ENCODE data around the gene CDC27.

GRCh38 chr17:47072886-47073285 is 116.2 kb downstream of the CDC27 start:
- TF ChIP-seq YY1 (IDR thresholded peaks at IDR 0.05; ENCODE audit: low read depth) (no peak), REST (IDR thresholded peaks at IDR 0.05; ENCODE audit: low read depth) (no peak), TAF1 (IDR thresholded peaks at IDR 0.05; ENCODE audit: low read depth) (no peak), EP300 (IDR thresholded peaks at IDR 0.05; ENCODE audit: borderline replicate concordance) (no peak), CEBPB (IDR thresholded peaks at IDR 0.05) (no peak), FOXM1 (IDR thresholded peaks at IDR 0.05; ENCODE audit: borderline replicate concordance, low read depth) (no peak)

Measured in Ishikawa (cell line).